ENCODE results near the gene VIP.

The VIP gene

DNA sequence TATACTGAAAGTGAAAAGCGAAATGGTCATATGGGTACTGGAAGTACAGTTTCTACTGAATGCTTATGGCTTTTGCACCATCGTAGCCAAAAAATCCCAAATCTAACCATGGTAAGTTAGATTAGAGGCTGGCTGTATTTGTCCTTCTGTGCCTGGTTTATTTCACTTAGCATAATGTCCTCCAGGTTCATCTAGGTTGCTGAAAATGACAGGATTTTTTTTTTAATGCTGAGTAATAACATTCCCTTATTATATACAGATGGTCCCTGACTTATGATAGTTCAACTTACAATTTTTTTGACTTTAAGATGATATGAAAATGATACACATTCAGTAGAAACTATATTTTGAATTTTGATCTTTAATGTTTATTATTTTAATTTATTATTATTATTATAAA is 45.3 kb upstream of the VIP start:
- Histone ChIP-seq H4K20me1 (ENCODE audit: low read depth, low read length) (no peaks in the 10 kb centered on the region), H3K27me3 (ENCODE audit: low read length) (no peaks in the 10 kb centered on the region), H3K79me2 (ENCODE audit: insufficient read depth, low read length) (no peaks in the 10 kb centered on the region), H2AFZ (ENCODE audit: low read depth, low read length, severe bottlenecking) (no peak overlapping the region), H3F3A (ENCODE audit: insufficient read depth) (no peaks in the 10 kb centered on the region), H3K9ac (ENCODE audit: low read length) (no peak overlapping the region), H3K27ac (ENCODE audit: low read depth, low read length) (no peak overlapping the region), H3K4me2 (ENCODE audit: low read depth, low read length, poor library complexity, severe bottlenecking) (no peak overlapping the region), H3K9me2 (replicated peaks; ENCODE audit: insufficient read depth, low read length) (no peaks in the 10 kb centered on the region), H3K9me3 (ENCODE audit: insufficient read depth, low read length) (peaks cover 6% of the 10 kb centered on the region; the same call in 1 of the 2 replicates), H3K36me3 (ENCODE audit: low read length) (peaks cover 3% of the 10 kb centered on the region; the same call in 1 of the 2 replicates), H3K4me3 (ENCODE audit: insufficient read depth, low read length, poor library complexity, severe bottlenecking) (no peak overlapping the region)
- TF ChIP-seq EZH2phosphoT487 (conservative IDR thresholded peaks at IDR 0.05; ENCODE audit: low read length) (no peak), CTCF (IDR thresholded peaks at IDR 0.05; ENCODE audit: insufficient read depth, low read length, poor library complexity, severe bottlenecking) (no peak)

DNA sequence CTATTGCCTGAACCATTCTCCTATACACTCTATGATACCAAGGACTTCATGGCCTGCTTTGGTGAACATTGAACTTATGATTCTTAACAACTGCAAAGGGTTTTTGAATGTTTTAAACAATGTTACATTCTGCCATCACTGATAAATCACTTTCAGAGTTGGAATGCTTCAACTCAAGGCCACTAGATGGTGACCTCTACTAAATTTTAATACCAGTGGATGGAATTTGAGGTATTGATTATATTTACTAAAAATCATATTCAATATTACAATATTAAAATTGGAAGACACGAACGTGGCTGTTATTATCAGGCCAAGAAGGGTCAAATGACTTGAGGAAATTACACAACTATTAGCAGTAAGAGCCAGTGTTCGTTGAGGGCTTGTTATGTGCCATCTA is 34.3 kb upstream of the VIP start:
- Histone ChIP-seq H3K4me3 (ENCODE audit: insufficient read depth, low read length, poor library complexity, severe bottlenecking) (no peak overlapping the region), H2AFZ (ENCODE audit: low read depth, low read length, severe bottlenecking) (no peak overlapping the region), H4K20me1 (ENCODE audit: low read depth, low read length) (no peaks in the 10 kb centered on the region), H3K9me3 (ENCODE audit: insufficient read depth, low read length) (peaks cover 8% of the 10 kb centered on the region; the same call in 1 of the 2 replicates), H3K9ac (ENCODE audit: low read length) (no peak overlapping the region), H3K79me2 (ENCODE audit: insufficient read depth, low read length) (no peaks in the 10 kb centered on the region), H3K27me3 (ENCODE audit: low read length) (no peaks in the 10 kb centered on the region), H3F3A (ENCODE audit: insufficient read depth) (no peaks in the 10 kb centered on the region), H3K9me2 (replicated peaks; ENCODE audit: insufficient read depth, low read length) (no peaks in the 10 kb centered on the region), H3K4me2 (ENCODE audit: low read depth, low read length, poor library complexity, severe bottlenecking) (no peak overlapping the region), H3K36me3 (ENCODE audit: low read length) (peaks cover 10% of the 10 kb centered on the region; the same call in 1 of the 2 replicates), H3K27ac (ENCODE audit: low read depth, low read length) (no peak overlapping the region)
- TF ChIP-seq CTCF (IDR thresholded peaks at IDR 0.05; ENCODE audit: insufficient read depth, low read length, poor library complexity, severe bottlenecking) (no peak), EZH2phosphoT487 (conservative IDR thresholded peaks at IDR 0.05; ENCODE audit: low read length) (no peak)

DNA sequence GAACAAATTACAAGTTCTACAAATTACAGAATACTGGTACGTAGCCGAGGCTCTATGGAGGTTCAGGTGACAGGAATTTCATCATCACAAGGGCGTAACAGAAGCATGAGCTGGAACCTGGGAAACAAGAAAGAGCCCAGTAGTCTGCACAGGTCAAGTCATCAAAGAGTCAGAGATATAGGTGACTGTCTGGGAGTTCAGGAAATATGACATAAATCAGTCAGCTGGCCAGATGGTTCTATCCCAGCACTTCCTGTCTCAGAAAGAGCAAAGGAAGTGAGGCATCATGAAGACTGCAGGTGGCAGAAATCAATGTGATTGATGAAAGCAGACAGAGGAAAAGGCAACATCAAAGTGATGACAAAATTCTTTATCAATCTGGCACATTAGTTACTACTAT is 29.6 kb upstream of the VIP start:
- Histone ChIP-seq H3K4me2 (ENCODE audit: low read depth, low read length, poor library complexity, severe bottlenecking) (no peak overlapping the region), H3K27ac (ENCODE audit: low read depth, low read length) (no peak overlapping the region)
- TF ChIP-seq EZH2phosphoT487 (conservative IDR thresholded peaks at IDR 0.05; ENCODE audit: low read length) (no peak), CTCF (IDR thresholded peaks at IDR 0.05; ENCODE audit: insufficient read depth, low read length, poor library complexity, severe bottlenecking) (no peak)

More for the DNA sequence above, 29.6 kb upstream of the VIP start:
- no peak overlapping the region for H3K9ac ChIP-seq (ENCODE audit: low read length)
- no peaks in the 10 kb centered on the region for H3F3A ChIP-seq (ENCODE audit: insufficient read depth)
- H3K79me2 ChIP-seq (ENCODE audit: insufficient read depth, low read length) = no peaks in the 10 kb centered on the region
- no peaks in the 10 kb centered on the region for H4K20me1 ChIP-seq (ENCODE audit: low read depth, low read length)
- H2AFZ ChIP-seq (ENCODE audit: low read depth, low read length, severe bottlenecking) = no peak overlapping the region
- no peaks in the 10 kb centered on the region for H3K9me2 ChIP-seq (replicated peaks; ENCODE audit: insufficient read depth, low read length)
- H3K27me3 ChIP-seq (ENCODE audit: low read length) = no peaks in the 10 kb centered on the region
- H3K4me3 ChIP-seq (ENCODE audit: insufficient read depth, low read length, poor library complexity, severe bottlenecking) = no peak overlapping the region
- 0 out of 2 replicates have a peak, but pooled peaks cover 7% of the 10 kb centered on the region for H3K36me3 ChIP-seq (ENCODE audit: low read length)
- H3K9me3 ChIP-seq (ENCODE audit: insufficient read depth, low read length) = no peaks in the 10 kb centered on the region

All from SU-DHL-6 (cell line).